ENCODE data around the gene TSC2.
"Not testable (repeated sequence)": the region's sequence is repeated elsewhere in the genome, so short reads cannot be mapped to it uniquely, and the experiment has no call there.

The TSC2 gene

GRCh38 chr16:2031081-2031577 lies 16.7 kb upstream of the TSC2 start:
- DNase-seq = no peak

- no peak for DNase-seq
These were observed 15.3 kb upstream of the TSC2 start for GRCh38 chr16:2032285-2033056.

- DNase-seq = no peak
These were observed 14.5 kb upstream of the TSC2 start for GRCh38 chr16:2033057-2033908.

GRCh38 chr16:2033909-2034695 lies 13.7 kb upstream of the TSC2 start:
- not testable (repeated sequence) for DNase-seq

GRCh38 chr16:2034696-2035430 lies 12.9 kb upstream of the TSC2 start:
- DNase-seq = no peak

GRCh38 chr16:2035431-2036199 lies 12.2 kb upstream of the TSC2 start:
- DNase-seq = no peak

- no peak for DNase-seq
These were observed 11.4 kb upstream of the TSC2 start for GRCh38 chr16:2036200-2036966.

- DNase-seq = no peak
These were observed 10.7 kb upstream of the TSC2 start for GRCh38 chr16:2037115-2037514.

GRCh38 chr16:2037647-2038381 lies 10.0 kb upstream of the TSC2 start:
- DNase-seq = no peak

- DNase-seq = no peak
These were observed 9.2 kb upstream of the TSC2 start for GRCh38 chr16:2038382-2039231.

GRCh38 chr16:2039274-2040031 lies 8.3 kb upstream of the TSC2 start:
- no peak for DNase-seq

GRCh38 chr16:2040041-2040786 lies 7.6 kb upstream of the TSC2 start:
- DNase-seq = no peak

- DNase-seq = no peak
These were observed 6.8 kb upstream of the TSC2 start for GRCh38 chr16:2040787-2041522.

GRCh38 chr16:2042171-2042985 lies 5.4 kb upstream of the TSC2 start:
- DNase-seq = no peak

GRCh38 chr16:2042986-2043666 lies 4.7 kb upstream of the TSC2 start:
- no peak for DNase-seq
